Measurements from ENCODE around the gene TSPAN14.
"Not testable (repeated sequence)": the region's sequence is repeated elsewhere in the genome, so short reads cannot be mapped to it uniquely, and the experiment has no call there.

TSPAN14 gene

GRCh38 chr10:80530251-80530650 lies 76.1 kb downstream of the TSPAN14 start:
- DNase-seq, result peak; percentile 25

- DNase-seq, result no peak
Observed at GRCh38 chr10:80530816-80531215, 76.7 kb downstream of the TSPAN14 start.

DNA sequence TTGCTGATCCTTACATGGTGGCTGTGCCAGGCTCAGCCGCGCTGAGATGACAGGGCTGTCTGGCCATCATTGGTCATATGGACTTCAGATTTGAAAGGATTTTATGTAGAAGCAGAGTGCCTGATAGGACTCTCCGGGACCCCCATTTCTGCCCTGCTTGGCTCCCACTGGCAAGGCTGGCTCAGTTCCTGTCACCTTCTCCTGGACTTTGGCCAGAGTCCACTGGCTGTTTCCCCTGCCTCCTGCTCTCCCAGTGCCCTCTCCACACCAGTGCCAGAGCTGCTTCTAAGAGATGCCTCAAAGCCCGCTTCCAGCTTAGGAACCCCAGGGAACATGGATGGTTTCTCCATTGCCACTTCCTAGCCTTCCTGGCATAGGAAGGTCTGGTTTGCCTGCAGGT lies 78.5 kb downstream of the TSPAN14 start:
- DNase-seq, result no peak

- not testable (repeated sequence) for DNase-seq
Observed at GRCh38 chr10:80534059-80534458, 79.9 kb downstream of the TSPAN14 start.

DNA sequence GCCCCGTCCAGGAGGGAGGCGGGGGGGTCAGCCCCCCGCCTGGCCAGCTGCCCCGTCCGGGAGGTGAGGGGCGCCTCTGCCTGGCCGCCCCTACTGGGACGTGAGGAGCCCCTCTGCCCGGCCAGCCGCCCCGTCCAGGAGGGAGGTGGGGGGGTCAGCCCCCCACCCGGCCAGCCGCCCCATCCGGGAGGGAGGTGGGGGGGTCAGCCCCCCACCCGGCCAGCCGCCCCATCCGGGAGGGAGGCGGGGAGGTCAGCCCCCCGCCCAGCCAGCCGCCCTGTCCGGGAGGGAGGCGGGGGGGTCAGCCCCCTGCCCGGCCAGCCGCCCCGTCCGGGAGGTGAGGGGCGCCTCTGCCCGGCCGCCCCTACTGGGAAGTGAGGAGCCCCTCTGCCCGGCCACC lies 80.5 kb downstream of the TSPAN14 start:
- DNase-seq, result not testable (repeated sequence)

DNA sequence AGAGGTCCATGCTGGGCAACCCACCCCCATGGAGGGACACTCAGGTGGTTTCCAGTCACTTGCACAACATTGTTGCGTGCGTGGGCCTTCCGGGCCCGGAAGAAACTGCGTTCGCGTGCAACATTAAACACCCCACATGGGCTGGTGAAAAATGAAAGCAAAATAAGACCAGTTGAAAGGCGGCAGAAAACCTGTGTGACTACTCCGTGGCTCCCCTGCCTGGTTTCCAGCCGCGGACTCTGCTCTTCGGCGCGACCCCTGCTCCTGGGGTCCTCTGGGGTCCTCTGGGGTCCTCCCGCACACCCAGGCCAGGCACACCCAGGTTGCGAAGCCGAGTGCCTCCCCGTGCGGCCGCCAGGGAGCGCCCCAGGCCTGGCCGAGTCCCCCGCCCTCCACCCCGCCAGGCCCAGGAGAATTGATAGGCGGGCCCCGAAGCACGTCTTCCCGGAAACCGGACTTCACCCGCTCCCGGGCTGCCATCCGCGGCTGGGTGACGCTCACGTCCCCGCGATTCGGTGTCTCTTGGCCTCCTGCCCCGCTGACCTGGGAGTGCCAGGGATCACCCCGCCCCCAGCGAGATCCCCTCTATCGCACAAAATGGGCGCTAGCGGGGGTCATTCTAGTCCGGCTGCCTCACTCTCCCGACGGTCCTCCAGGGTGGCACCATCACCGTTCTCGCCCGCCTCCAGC lies 81.7 kb downstream of the TSPAN14 start:
- no peak for DNase-seq

GRCh38 chr10:80536361-80536835 lies 82.3 kb downstream of the TSPAN14 start:
- no peak for DNase-seq

DNA sequence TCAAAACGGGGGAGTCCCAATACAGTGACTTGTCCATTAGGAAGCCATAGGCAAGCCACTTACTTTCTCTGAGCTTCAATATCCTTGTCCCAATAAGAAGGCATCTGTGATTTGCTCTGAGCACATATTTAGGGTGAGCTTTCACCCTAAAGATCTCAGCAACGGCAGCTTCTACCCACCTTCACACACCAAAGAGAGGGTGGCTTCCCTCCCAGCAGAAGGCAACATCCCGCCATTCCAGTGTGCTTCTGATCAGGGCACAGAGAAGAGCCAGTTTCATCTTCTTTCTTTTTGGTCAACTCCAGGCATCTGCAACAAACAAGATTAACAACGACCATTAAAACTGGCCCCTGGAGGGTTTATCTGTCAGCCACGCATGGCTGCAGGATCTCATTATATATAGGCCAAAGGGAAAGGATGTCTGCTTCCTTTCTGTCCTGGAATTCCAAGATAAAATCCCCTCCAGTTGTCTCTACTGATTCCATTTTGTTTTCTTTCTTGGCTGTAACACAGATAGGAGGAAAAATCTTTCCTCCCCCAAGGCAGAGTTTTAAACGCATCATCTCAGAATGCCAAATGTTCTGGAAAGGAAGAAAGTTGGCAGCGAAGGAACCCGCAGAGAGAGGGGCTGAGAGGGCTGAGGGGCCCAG lies 83.1 kb downstream of the TSPAN14 start:
- no peak for DNase-seq

GRCh38 chr10:80537736-80538480 lies 83.8 kb downstream of the TSPAN14 start, which contains the start of gene SH2D4B:
TSS of gene SH2D4B (plus strand) at chr10:80537902. CDS start at chr10:80538332, 430 bp downstream.
- no peak for DNase-seq

DNA sequence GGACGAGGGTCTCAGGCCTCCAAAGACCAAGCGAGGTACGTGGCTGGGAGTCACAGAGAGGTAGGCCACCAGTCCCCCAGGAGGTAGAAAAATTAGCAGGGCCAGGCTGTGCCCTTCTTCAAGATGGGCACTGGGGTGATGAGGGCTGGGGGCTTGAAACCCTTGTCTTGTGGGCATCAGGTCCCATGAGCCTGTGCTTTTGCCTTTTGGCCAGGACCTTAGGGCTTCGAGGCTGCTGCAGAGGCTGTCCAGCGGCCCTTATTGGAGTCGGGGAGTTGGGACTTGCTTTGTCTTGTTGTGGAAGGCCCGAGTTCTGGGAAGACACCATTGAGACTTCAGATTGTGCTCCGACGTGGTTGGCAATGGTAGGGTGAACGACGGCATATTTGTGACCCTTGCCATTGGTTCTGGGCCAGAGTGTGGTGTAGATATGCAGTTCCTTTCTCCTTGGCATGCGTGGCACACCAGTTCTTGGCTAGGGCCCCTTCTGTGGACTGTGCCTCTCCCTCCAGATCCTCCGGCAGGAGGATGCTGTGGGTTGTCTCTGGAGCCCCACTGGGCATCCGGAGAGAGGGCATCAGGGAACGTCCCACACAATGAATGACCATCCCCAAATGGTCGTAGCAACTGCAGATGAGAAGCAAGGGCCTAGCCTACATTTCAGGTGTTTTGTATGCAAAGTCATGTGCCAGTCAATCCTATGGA lies 84.5 kb downstream of the TSPAN14 start:
- no peak for DNase-seq

GRCh38 chr10:80539421-80540031 lies 85.4 kb downstream of the TSPAN14 start:
- DNase-seq, result no peak

- no peak for DNase-seq
Observed at GRCh38 chr10:80540136-80540535, 86.0 kb downstream of the TSPAN14 start.

- DNase-seq, result no peak
Observed at GRCh38 chr10:80540618-80540980, 86.5 kb downstream of the TSPAN14 start.

DNA sequence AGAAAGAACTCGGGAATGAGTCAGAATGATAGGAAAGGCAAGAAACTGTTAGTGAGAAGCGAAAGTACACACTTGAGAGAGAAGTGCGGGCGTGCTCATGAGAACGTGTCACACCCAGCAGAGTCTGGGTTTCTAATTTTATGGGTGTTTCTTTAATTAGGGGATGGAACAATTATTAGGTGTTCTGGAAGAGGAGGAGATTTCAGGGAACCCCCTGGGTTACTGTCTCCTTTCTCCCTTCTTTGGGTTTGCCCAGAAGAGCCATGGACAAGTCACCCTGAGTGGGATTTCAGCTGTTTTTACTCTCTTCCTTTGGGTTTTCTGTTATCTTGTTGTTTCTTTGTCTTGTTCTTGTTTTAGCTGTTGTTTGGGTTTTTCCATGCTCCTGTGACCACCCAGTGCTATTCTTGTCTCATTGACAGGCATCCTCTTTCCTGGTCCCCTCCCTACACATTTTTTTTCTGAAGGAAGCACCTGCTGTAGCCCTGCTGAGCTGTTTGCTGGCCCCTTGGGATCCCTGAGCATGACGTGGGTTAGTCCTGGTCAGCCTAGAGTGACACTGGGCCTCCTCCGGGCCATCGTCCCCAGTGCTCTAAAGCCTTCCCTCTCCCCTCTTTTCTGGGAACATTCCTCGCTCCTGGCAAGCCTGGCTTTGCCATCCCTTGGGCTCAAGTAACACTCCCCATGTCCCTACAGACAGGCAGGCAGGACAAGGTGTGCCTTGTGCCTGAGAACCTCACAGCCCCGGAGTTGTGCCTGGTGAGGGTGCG lies 87.1 kb downstream of the TSPAN14 start:
- DNase-seq, result no peak

DNA sequence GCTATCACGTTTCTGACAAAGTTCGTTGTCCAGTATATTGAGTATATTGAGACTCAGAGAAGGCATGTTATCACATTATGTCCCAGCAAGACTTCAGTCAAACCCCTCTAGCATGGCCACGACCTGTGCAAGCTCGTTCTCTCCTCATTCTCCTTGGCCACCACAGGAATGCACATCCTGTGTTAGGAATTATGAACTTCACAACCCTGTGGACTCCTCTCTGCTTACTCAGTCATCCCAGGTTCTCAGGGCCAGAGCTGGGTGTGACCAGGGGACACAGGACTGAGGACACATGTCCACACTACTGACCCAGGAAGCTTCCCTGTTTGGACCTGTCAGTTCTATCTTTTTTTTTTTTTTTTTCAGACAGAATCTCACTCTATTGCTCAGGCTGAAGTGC lies 87.9 kb downstream of the TSPAN14 start:
- DNase-seq, result no peak

GRCh38 chr10:80542652-80543318 lies 88.7 kb downstream of the TSPAN14 start:
- no peak for DNase-seq

- not testable (repeated sequence) for DNase-seq
Observed at GRCh38 chr10:80543319-80543672, 89.2 kb downstream of the TSPAN14 start.

GRCh38 chr10:80544316-80544953 lies 90.3 kb downstream of the TSPAN14 start:
- DNase-seq, result no peak

- no peak for DNase-seq
Observed at GRCh38 chr10:80545258-80545881, 91.3 kb downstream of the TSPAN14 start.

GRCh38 chr10:80552151-80552646 lies 98.1 kb downstream of the TSPAN14 start:
- no peak for DNase-seq

Measured in T1000 (cell line).